ENCODE data around the gene TMEM269.

Gene TMEM269

GRCh38 chr1:42758641-42759040 lies 26.1 kb upstream of the TMEM269 start:
- H3K27ac Mint-ChIP-seq = no peak overlapping the region
- TF ChIP-seq, protein P1, sequence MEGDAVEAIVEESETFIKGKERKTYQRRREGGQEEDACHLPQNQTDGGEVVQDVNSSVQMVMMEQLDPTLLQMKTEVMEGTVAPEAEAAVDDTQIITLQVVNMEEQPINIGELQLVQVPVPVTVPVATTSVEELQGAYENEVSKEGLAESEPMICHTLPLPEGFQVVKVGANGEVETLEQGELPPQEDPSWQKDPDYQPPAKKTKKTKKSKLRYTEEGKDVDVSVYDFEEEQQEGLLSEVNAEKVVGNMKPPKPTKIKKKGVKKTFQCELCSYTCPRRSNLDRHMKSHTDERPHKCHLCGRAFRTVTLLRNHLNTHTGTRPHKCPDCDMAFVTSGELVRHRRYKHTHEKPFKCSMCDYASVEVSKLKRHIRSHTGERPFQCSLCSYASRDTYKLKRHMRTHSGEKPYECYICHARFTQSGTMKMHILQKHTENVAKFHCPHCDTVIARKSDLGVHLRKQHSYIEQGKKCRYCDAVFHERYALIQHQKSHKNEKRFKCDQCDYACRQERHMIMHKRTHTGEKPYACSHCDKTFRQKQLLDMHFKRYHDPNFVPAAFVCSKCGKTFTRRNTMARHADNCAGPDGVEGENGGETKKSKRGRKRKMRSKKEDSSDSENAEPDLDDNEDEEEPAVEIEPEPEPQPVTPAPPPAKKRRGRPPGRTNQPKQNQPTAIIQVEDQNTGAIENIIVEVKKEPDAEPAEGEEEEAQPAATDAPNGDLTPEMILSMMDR (IDR thresholded peaks at IDR 0.05; ENCODE audit: unreplicated experiment in 3 of 3) = no peak
- peaks cover 65% of the 10 kb centered on the region for H3K36me3 Mint-ChIP-seq (ENCODE audit: low read depth)
- H3K9me3 Mint-ChIP-seq = no peaks in the 10 kb centered on the region
- H3K4me1 Mint-ChIP-seq = peaks cover 4% of the 10 kb centered on the region
- no peak overlapping the region for H3K4me3 Mint-ChIP-seq
- H3K27me3 Mint-ChIP-seq (ENCODE audit: low read depth) = no peaks in the 10 kb centered on the region

GRCh38 chr1:42759114-42759513 lies 25.7 kb upstream of the TMEM269 start:
- Mint-ChIP-seq H3K4me1 (peaks cover 4% of the 10 kb centered on the region), H3K27me3 (ENCODE audit: low read depth) (no peaks in the 10 kb centered on the region), H3K36me3 (ENCODE audit: low read depth) (peaks cover 60% of the 10 kb centered on the region), H3K27ac (no peak overlapping the region), H3K4me3 (no peak overlapping the region), H3K9me3 (no peaks in the 10 kb centered on the region)
- TF ChIP-seq, protein P1 (IDR thresholded peaks at IDR 0.05; ENCODE audit: unreplicated experiment in 3 of 3) = no peak

- peak overlapping the region in 1 of 3 experiments; percentile 31 for H3K4me3 Mint-ChIP-seq
- no peaks in the 10 kb centered on the region for H3K27me3 Mint-ChIP-seq (ENCODE audit: low read depth)
- peaks cover 40% of the 10 kb centered on the region for H3K36me3 Mint-ChIP-seq (ENCODE audit: low read depth)
- TF ChIP-seq, protein P1 (IDR thresholded peaks at IDR 0.05; ENCODE audit: unreplicated experiment in 3 of 3) = no peak
- peaks cover 4% of the 10 kb centered on the region for H3K4me1 Mint-ChIP-seq
- no peaks in the 10 kb centered on the region for H3K9me3 Mint-ChIP-seq
- no peak overlapping the region for H3K27ac Mint-ChIP-seq
Measured at GRCh38 chr1:42761567-42761966, 23.2 kb upstream of the TMEM269 start.

DNA sequence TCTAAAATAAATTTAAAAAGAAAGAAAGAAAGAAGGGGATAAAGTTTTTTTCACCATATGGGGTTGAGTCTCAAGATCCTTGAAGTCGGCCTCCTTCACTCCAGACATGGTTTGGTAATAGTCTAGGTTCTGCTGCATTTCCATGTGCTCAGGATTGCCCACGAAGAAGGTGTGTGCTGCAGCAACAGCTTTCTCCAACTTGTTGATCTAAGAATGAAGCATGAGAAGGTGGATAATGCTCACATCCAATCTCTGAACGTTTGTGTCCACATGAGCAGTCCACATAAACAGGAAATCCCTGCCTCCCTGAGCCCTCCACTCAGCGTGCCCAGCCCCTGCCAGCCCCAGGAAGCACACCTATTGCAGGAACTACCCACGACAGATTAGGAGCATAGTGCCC lies 22.5 kb upstream of the TMEM269 start:
- H3K9me3 Mint-ChIP-seq = no peaks in the 10 kb centered on the region
- H3K36me3 Mint-ChIP-seq (ENCODE audit: low read depth) = peaks cover 33% of the 10 kb centered on the region
- peaks cover under 1% of the 10 kb centered on the region for H3K4me1 Mint-ChIP-seq
- H3K4me3 Mint-ChIP-seq = peak overlapping the region in 1 of 3 experiments; percentile 47
- TF ChIP-seq, protein P1 (IDR thresholded peaks at IDR 0.05; ENCODE audit: unreplicated experiment in 3 of 3) = no peak
- H3K27ac Mint-ChIP-seq = no peak overlapping the region
- no peaks in the 10 kb centered on the region for H3K27me3 Mint-ChIP-seq (ENCODE audit: low read depth)

- H3K27ac Mint-ChIP-seq = no peak overlapping the region
- H3K4me1 Mint-ChIP-seq = peaks cover 11% of the 10 kb centered on the region
- no peaks in the 10 kb centered on the region for H3K27me3 Mint-ChIP-seq (ENCODE audit: low read depth)
- TF ChIP-seq, protein P1 (IDR thresholded peaks at IDR 0.05; ENCODE audit: unreplicated experiment in 3 of 3) = no peak
- no peak overlapping the region for H3K4me3 Mint-ChIP-seq
- no peaks in the 10 kb centered on the region for H3K9me3 Mint-ChIP-seq
- peaks cover 18% of the 10 kb centered on the region for H3K36me3 Mint-ChIP-seq (ENCODE audit: low read depth)
Measured at GRCh38 chr1:42765269-42765668, 19.5 kb upstream of the TMEM269 start.

DNA sequence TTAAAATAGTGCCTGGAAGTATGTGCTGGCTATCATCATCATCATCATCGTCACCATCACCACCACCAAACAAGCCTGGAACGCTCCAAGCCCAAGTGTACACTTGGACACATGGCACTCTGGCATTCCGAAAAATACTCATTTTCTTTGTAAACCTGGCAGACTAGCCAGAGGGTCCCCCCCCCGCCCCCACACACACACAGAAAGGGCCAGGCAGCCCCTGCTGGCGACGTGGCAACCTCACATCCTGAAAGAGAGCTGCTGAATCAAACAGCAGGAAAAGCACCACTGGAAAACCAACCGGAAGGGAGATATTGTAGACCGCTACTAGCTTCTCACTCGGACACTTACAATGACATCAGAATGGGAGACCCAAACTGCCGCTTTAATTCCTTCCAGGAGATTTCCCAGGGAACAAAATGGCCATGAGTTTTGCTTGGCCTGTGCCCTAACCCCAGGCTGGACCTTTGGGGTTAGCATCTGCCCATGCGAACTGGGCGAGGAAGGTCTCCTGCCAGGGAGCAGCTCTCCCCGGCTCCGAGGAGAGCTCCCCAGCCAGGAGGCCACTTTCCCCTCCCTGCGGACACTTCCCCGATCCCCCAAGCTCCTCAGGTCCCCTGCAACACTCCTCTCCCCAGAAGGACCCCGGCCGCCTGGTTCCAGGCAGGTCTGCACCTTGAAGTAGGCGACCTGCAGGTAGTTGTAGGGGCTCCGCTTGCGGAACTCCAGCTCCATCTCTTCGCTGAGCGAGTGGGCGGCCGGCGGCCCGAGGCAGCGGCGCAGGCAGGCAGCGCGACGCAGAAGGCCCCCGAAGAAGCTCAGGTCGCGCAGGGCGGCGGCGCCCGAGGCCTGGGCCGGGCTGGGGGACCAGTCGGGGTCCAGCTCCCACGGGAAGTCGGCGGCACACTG lies 18.7 kb upstream of the TMEM269 start:
- H3K27me3 Mint-ChIP-seq (ENCODE audit: low read depth) = no peaks in the 10 kb centered on the region
- TF ChIP-seq, protein P1 (IDR thresholded peaks at IDR 0.05; ENCODE audit: unreplicated experiment in 3 of 3) = peak; percentile 57 to 59 (median 59)
- H3K36me3 Mint-ChIP-seq (ENCODE audit: low read depth) = peaks cover 24% of the 10 kb centered on the region
- H3K4me3 Mint-ChIP-seq = no peak overlapping the region
- no peaks in the 10 kb centered on the region for H3K9me3 Mint-ChIP-seq
- peaks cover 17% of the 10 kb centered on the region for H3K4me1 Mint-ChIP-seq
- no peak overlapping the region for H3K27ac Mint-ChIP-seq

Measured in nephron (organoid).